Caki2 (cell line): ENCODE data around the gene FTO. TPM values are rescaled to one million over a fixed set of nuclear protein-coding genes. Genes with fewer than 3 reads are reported as not detected.

Source experiments
- DNase-seq: peaks from one replicate; pipeline ENCODE4 v3.0.0-alpha.2; 2015; ENCODE audit warnings: low read depth
- in situ Hi-C: cut with HindIII; loops from 2 replicates; pipeline ENCODE4 v1.10.0; 2016; ENCODE audit warnings: low sequenced_read_pairs, low pct_unique_long_range_greater_than_20kb, mixed read lengths
- total RNA-seq: library from RNA; depleted of rRNA; stranded (reverse); fragments of >200 nt; shearing (Covaris generic); gene quantifications from 2 replicates; pipeline ENCODE4 v1.2.3, GENCODE V29; 2014; ENCODE audit warnings: low replicate concordance

FTO gene
- total RNA-seq, 1 experiment from 2014 or later: 45.9 TPM

DNA sequence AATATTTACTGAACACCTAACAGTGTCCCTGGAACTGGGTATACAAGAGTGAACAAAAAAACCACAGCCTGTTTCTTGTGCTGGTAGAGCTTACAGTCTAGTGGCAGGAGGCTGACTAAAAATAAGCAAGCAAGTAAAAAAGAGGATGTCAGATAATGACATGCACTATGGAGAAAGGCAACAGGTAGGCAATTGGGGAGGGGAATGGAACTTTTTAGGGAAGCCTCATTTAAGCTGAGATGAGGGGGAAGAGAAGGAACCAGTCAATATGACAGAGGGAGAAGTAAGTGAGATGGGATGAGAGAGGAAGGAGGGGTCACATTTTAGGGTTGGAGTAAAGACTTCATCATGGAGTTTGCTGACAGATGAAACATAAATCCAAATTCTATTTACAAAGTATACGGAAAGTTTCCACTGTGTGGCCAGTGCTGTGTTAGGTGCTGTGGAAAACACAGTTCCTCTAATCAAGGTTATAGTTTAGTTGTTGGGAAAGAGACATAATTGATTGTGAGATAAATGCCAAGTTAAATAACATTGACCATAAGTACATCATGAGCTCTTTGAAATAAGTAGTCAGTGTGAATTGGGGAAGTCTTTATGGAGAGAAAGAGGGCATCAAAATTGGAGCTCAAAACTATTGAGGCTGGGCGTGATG, 251.4 kb downstream of the FTO start:
- in situ Hi-C loops: no loop called here
- no peak for DNase-seq

DNA sequence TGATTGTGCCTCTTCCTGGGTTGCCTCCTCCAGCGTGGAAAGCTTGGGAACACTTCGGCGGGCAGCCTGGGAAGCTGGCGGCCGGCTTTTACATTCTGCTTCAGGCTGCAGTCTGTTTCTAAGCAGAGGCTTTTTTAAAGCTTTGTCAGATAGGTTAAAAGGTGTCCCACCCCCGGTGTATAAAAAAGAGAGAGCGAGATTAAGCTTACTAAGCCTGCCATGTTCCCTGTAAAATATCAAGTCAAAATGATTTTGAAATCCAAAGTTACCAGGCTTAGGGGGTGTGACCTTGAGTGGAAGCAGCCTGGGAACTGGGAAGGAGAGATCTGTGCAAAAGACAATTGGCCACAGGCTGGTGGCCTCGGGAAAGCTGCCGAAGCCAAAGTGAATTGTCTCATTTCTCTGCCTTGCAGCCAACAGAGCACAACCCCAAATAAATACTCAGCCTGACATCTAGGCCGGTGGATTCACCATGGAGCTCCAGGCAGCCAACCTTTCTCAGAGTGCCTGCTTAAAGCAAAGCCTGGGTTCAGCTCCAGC, 254.5 kb downstream of the FTO start:
- DNase-seq: no peak
- in situ Hi-C loops: no loop called here

DNA sequence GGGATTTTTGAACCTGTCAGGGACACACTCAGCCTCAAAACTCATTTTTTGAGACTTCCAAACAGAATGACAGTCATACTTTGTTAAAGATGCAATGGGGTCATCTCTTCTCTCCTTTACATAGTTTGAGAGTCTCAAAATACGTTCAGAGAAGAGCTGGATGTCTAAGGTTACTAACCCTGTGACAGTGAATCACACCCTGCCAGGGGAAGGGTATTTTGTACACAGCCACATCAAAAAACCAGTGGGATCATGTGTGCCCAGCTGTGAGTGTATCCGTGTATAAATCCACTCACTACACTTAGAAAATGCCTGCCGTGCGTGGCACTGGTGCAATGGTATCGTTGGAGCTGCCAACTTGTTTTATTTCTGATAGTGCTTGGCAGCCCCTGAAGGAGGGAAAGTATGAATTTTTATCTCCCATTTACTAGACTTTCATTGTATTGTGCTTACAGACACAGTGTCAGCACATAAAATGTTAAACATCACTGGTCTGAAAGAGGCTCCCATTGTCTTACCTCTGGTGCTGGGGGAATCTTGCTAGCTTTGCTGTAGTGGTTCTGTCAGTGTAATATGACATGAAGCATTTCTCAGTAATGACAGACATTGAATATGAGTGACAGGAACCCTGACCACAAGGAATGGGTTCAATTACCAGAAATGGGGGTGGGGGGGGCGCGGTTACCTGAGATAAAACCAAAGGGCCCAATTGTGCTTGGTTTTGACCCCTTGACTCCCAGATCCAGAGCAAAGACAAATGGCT, 256.3 kb downstream of the FTO start:
- DNase-seq: no peak

DNA sequence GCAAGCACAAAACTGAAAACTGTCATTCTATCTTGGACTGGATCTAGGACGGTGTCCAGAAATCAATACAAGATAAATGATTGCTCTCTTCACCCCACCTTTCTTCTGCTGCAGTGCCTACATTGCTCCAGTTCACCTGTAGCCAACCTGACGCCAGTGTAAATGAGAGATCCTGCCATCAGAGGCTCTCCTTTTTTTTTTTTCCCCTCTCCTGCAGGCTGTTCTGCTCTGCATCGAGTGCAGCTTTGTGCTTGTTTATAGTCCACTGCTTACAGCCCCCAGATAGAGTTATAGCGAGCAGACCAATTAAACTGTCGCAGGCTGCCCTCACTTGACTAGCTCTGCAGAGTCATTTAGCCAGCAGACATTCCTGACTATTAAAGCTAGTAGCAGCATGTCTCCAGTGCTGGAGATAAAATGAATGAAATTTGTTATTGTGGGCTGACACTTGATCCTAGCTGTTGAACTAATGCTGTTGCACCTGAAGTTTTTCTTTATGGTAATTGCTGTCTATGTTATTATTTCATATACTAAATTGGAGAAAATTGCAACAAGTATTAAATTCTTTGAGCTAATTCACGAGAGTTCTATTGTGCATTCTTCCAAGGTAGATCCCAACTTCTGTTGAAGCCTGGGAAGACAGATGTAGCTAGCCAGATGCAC, 257.1 kb downstream of the FTO start:
- in situ Hi-C loops: no loop called here
- DNase-seq: no peak

More for the DNA sequence above, 256.3 kb downstream of the FTO start:
- in situ Hi-C loops: no loop called here

DNA sequence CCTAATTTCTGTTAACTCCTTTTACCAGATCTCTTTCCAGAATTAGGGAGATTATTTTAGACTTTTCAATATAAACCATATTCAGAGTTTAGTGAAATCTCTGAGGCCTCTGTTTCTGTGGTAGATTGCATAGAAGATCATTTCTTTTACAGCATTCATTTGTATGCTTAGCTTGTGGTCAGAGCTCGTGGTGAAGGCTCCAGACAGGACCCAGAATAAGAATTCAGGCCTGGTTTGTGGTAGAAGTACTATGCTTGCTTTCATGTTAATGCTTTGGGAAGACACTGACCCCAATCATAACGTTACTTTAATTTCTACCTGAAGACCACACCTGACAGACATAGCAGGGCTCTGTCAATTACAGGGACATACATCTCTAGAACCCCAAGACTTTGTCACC, 258.1 kb downstream of the FTO start:
- no peak for DNase-seq
- in situ Hi-C loops: no loop called here

DNA sequence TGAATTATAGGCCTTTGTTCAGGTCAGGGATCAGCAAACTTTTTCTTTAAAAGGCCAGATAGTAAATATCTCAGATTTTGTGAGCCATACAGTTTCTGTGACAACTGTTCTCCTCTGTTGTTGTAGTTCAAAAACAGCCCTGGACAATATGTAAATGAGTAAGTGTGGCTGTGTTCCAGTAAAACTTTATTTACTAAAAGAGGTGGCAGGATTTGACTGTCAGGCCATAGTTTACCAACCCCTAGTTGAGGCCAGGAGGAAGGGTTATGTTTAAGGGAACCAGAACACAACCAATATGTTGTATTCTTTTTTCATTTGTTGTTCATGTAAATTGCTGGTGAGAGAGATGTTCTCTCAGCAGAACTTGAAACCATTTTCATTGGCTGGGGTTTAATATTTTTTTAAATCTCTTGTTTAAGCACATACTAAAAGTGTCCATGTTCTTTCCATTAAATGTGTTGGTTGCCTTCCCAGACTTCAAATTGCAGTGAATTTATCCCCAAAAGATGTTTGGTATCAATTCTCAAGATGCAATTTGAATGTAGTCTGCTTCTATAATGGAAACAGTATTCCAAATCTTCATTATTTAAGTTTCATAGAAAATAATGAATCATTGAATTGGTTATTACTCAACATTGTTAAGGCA, 260.3 kb downstream of the FTO start:
- in situ Hi-C loops: no loop called here
- no peak for DNase-seq

DNA sequence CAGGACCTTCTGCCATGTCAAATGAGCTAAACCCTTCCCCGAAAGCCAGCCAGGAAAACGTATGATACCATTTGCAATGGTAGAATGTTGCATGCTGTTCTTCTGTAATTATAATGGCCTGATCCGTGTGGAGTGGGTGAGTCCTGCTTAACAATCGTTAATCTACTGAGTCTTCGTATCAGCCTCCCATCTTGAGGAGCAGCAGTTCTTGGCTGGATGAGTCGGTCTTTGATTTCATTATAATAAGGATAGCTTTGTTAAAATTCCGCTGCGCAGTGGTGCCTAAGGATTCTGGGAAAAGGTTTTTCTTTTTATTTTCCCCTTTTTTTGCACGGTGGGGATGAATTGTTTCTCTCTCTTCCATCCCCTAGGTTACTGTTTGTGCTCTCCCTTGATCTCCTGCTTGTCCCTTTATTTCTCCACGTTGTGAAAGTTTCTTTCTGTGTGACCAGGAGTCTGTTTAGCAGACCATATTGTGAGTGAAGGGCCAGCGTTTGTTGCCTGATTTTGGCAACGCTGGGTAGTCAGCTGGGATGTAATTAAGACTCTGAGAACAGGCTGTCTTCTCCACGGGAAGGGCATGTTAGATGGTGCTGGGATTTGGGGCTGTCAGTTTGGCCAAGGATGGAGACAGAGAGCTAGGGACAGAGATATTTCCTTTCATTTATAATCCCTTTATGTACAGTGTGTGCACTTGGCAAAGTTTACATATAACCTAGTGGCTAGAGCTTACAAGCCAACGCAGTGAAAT, 263.0 kb downstream of the FTO start:
- in situ Hi-C loops: no loop called here
- no peak for DNase-seq

DNA sequence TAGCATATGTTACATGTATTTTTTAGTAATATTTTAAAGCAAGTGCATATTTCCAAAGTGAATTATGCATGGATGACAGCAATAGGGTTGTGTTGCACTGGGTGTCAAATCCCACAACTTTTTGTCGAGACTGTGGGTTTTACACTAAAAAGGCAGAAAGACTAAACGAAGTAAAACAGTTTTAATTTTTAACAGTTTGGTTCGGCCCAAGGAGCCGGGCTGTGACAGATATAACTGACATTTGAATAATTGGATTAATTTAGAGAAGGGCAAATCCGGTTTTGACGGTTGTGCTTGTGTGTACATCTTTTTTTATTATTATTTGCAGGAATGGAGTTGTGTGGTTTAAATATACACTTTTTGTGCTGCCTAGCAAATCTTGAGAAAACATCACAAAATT, 263.6 kb downstream of the FTO start:
- no peak for DNase-seq
- in situ Hi-C loops: no loop called here

DNA sequence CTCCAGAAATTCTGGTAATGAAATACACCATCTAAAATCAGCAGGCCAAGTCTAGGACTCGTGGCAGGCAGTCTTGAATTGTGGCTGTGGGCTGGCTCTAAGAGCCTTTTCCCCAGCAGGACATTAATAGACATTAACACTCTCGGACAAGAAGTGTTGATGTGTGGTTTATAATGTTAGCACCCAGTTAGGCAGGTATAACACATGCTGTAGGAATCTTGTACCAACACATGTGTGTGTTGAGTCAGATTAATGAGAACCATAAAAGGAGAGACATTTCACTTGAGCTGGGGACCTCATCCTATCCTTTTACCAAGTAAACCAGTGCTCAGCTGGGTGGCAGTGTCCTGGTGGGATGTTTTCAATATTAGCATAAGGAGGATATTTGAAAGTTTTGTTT, 264.5 kb downstream of the FTO start:
- DNase-seq: no peak
- in situ Hi-C loops: no loop called here

DNA sequence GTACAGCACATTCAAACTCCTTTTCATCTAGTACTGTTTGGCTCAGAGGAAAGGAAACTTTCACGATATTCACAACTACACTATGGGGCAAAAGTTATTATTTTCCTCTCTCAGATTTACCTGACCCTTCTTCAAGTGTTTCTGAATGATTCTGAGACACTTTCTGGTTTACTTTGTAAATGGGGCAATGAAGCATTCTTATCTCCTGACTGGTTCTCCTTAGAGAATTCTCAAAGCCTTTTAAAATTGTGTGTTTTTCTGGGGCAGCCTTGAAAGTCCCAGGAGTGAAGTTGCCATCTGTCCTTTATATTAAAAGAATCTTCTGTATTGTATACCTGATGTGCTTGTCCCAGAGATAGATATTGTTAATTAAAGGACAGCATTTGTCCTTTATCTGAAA, 264.9 kb downstream of the FTO start:
- in situ Hi-C loops: no loop called here
- DNase-seq: no peak

DNA sequence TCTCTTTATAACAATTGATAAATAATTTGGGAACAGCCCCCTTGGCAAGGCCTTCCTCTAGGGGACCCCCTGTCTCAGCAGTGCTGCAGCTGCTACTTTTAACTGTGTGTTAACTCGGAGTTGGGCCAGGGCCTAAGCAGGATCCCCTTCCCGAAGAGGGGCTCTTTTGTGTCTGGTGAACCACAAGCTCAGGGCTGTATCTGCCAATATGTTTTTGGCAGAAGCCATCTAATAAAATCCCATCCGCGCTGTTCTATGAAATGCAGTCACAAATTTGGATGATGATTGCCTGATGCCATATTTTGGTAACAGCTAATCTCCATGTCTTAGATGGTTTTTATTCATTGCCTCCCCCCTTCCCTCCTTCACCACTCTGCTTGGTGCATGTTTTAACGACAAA, 267.7 kb downstream of the FTO start:
- in situ Hi-C loops: no loop called here

DNA sequence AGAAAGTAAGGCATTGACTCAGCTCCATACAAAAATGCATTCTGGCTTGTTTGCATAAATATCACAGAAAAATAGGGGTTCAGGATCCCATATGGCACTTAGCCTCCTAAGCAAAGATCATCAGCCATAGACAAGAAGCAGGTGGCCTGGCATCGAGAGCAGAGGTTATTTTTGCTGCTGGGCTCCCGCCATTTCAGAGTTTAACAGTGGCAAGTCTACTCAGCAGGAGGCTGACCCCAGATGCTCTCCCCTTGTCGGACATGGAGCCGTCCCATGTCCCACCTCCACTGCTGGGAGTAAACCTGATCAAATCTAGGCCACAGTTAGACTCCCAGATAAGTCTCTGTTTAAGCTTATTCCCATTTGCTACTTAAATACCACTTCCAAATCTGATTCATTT, 269.1 kb downstream of the FTO start:
- in situ Hi-C loops: no loop called here

More for the DNA sequence above, 267.7 kb downstream of the FTO start:
- DNase-seq: no peak

DNA sequence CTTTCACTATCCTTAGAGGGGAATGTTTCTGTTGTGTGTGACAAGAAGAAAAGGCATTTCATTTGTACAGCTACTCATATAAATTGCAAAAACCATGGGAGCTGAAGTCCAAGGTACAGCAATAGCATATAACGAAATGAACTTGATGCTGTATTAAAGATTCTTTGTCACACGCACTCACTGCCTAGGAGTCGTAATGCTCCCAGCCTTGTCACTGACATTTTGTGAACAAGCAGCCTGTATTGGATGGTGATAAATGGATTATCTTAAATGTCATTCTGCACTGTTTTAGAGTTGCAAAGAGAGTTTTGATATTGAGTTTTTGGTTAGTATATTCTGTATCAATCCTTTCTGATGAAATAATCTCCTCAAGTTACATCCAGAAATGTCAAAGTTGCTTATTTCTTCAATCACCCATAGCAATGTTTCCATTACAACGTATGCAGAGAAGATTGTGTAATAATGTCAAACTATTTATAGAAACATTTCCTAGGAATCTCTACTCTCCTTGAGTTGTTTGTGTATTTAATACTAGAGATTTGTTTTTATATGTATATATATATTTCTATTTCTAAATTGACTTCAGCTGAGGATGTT, 270.6 kb downstream of the FTO start:
- DNase-seq: no peak
- in situ Hi-C loops: no loop called here

More for the DNA sequence above, 269.1 kb downstream of the FTO start:
- DNase-seq: no peak

DNA sequence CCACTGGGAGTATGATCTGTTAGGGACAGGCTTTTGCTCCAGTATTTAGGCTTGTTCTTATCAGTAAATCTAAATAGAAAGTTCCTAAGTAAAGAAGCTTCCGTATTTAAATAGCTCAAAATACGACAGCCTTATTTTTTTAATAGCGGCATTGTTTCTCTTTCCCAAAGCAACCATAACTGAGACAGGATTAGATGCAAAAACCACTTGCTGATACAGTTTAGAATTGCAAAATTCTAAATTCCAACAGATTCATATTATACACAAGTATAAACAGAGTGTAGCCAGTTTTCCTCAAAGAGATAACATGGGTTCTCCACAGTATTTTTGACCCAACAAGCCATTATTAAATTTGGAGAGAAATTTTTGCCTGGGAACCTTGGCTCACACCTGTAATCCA, 276.7 kb downstream of the FTO start:
- in situ Hi-C loops: no loop called here
- no peak for DNase-seq

DNA sequence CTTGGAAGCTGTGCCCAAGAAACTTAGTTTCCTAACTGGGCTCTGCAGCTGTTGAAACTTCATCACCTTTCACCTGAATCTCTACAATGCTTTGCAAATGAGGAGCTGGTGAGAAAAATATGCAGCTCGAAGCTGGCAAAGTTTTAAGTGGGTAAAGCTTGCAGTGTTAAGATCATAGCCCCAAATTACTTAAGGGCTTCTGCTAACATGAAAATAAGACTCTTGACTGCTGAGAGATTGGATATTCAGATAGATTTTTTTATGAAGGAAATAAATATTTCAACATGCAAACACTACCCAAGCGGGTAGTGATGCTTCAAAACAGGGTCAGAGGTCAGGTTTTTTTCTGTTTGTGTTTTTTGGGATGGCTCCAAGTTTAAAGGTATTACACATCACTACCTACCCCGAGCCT, 278.7 kb downstream of the FTO start:
- in situ Hi-C loops: no loop called here

DNA sequence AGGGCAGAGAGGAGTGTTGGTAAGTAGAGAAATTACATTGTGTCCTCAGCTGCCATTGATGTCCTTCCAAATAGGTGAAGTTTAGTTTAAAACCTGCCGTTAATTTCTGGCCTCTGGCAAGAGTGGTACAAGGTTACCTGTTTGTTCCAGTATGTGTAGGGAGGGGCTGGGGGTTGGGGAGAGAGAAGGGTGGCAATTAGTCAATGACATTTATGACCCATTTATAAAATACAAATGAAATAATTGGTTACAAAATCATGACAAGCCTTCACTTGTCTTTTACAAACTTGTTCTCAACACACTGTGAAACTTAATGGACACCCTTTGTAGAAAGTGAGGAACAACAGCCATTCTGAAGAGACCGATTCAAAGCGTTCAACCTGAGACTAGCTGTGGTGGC, 281.0 kb downstream of the FTO start:
- in situ Hi-C loops: no loop called here
- no peak for DNase-seq

More for the DNA sequence above, 278.7 kb downstream of the FTO start:
- DNase-seq: peak; percentile 4

DNA sequence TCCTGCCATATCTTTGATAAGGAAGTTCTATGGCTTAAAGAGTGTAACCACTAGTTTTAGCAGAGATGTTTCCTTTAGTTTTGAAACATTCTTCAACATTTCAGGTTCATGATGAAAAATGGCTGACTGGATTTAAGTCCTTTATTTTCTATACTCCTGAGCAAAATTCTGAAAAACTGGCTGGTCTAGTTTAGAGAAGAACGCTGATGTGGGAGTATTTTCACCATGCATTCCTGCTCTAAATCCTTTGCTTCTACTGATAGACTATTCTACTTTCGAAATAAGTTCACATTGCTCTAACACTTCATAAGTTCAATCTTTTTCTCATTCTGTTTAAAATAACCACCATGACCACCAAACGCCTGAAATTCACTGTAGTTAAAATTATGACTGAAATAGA, 281.9 kb downstream of the FTO start:
- in situ Hi-C loops: no loop called here
- no peak for DNase-seq

DNA sequence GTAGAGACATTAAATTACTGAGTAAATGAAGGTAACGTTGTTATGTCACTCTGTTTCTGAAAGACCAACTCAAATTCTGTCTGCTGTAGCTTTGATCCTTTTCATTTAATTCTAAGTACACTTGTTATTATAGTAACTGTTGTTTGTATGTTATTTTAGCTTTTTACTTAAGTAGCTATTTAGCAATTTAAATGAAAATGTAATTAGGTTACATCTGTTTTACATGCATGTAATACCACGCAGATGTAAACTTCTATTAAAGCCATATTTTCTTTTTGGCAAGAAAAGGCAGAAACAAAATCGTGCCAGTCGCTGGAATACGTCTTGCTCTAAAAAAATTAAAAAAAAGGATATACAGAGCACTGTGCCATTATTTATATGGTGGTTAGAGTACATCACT, 282.8 kb downstream of the FTO start:
- in situ Hi-C loops: no loop called here
- no peak for DNase-seq
